Calu3 (cell line): ENCODE measurements around the gene CCT8L2. TPM values are rescaled to one million over a fixed set of nuclear protein-coding genes. Genes with fewer than 3 reads are reported as not detected.
"Not testable (repeated sequence)": the region's sequence is repeated elsewhere in the genome, so short reads cannot be mapped to it uniquely, and the experiment has no call there.

Source experiments
- BruUV-seq: library from RNA; stranded (reverse); fragments of 400-500 nt; replicated peaks from 2 replicates; lab custom pipeline; 2021; lab: Mats Ljungman, UMichigan
- CTCF ChIA-PET: fragments of 300-600 bp; sonication (Branson Sonifier 250); formaldehyde crosslinking; loops from one replicate; lab custom pipeline; 2022; ENCODE audit warnings: antibody characterized with exemption; lab: Charles Lee
- DNase-seq: peaks from one replicate; pipeline ENCODE4 v3.0.0; 2022
- H3K27ac Mint-ChIP-seq: one replicate; pipeline ENCODE4 v1.8.0; 2022; ENCODE audit warnings: mixed read lengths; ENCODE audit not compliant: unreplicated experiment
- H3K27me3 Mint-ChIP-seq: one replicate; pipeline ENCODE4 v1.8.0; 2022; ENCODE audit warnings: mixed read lengths; ENCODE audit not compliant: unreplicated experiment
- H3K36me3 Mint-ChIP-seq: one replicate; pipeline ENCODE4 v1.8.0; 2022; ENCODE audit warnings: mild to moderate bottlenecking, moderate library complexity, mixed read lengths; ENCODE audit not compliant: insufficient read depth, unreplicated experiment
- H3K4me1 Mint-ChIP-seq: one replicate; pipeline ENCODE4 v1.8.0; 2022; ENCODE audit warnings: mild to moderate bottlenecking, low read depth, mixed read lengths; ENCODE audit not compliant: unreplicated experiment
- H3K4me3 Mint-ChIP-seq: one replicate; pipeline ENCODE4 v1.8.0; 2022; ENCODE audit warnings: mild to moderate bottlenecking, low read depth, moderate library complexity, mixed read lengths; ENCODE audit not compliant: unreplicated experiment
- H3K9me3 Mint-ChIP-seq: one replicate; pipeline ENCODE4 v1.8.0; 2022; ENCODE audit warnings: low read depth, mixed read lengths; ENCODE audit not compliant: unreplicated experiment
- intact Hi-C: fragments of 100-400 bp; cut with micrococcal nuclease; formaldehyde crosslinking; loops from one replicate; pipeline ENCODE4 v1.10.0; 2022; ENCODE audit not compliant: unreplicated experiment
- total RNA-seq: library from RNA; stranded (reverse); gene quantifications from 2 replicates; pipeline ENCODE4 v1.2.3, GENCODE V29; 2022
- TF ChIP-seq, protein P1 (sequence below): fragments of 200-600 bp; IDR thresholded peaks from one replicate; pipeline ENCODE4 v1.8.0; 2022; ENCODE audit warnings: antibody characterized with exemption; ENCODE audit not compliant: unreplicated experiment

CCT8L2 gene
- total RNA-seq, 1 experiment from 2014 or later: not detected

DNA sequence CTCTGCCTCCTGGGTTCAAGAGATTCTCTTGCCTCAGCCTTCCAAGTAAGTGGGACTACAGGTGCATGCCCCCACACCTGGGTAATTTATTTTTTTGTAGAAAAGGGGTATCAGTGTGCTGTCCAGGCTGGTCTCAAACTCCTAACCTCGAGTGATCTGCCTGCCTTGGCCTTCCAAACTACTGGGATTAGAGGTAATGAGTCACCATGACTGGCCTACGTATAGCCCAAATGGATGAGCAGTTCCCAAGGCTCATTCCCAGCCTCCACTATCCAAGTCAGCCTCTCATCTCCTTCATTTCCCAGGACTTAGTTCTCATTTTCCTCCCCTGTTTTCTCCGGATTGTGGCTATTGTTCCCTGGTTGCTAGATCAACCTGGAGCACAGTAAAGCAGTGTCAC lies 5.6 kb downstream of the CCT8L2 start:
- BruUV-seq: no TSS peak
- DNase-seq: no peak
- H3K9me3 Mint-ChIP-seq: peaks cover 8% of the 10 kb centered on the region

DNA sequence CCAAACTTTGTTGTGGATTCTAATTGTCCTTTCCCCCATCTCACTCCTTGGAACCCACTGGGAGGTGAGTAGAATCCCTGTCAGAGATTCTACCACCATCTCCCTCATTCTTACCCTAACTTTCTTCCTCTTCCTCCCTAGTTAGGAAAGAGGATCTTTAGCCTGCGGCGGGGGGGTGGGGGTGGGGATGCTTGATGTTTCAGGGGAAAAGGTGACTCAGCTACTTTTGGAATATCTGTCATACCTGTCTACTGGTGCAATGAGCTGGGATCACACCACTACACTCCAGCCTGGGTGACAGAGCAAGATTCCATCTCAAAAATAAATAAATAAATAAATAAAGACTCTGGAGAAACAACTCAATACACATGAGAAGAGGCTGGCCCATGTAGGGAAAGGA lies 6.4 kb downstream of the CCT8L2 start:
- no peak overlapping the region for H3K27ac Mint-ChIP-seq
- intact Hi-C loops: no loop called here
- BruUV-seq: no TSS peak
- no peak for DNase-seq
- no peaks in the 10 kb centered on the region for H3K4me1 Mint-ChIP-seq
- H3K36me3 Mint-ChIP-seq: no peaks in the 10 kb centered on the region
- peaks cover 8% of the 10 kb centered on the region for H3K9me3 Mint-ChIP-seq
- TF ChIP-seq, protein P1, sequence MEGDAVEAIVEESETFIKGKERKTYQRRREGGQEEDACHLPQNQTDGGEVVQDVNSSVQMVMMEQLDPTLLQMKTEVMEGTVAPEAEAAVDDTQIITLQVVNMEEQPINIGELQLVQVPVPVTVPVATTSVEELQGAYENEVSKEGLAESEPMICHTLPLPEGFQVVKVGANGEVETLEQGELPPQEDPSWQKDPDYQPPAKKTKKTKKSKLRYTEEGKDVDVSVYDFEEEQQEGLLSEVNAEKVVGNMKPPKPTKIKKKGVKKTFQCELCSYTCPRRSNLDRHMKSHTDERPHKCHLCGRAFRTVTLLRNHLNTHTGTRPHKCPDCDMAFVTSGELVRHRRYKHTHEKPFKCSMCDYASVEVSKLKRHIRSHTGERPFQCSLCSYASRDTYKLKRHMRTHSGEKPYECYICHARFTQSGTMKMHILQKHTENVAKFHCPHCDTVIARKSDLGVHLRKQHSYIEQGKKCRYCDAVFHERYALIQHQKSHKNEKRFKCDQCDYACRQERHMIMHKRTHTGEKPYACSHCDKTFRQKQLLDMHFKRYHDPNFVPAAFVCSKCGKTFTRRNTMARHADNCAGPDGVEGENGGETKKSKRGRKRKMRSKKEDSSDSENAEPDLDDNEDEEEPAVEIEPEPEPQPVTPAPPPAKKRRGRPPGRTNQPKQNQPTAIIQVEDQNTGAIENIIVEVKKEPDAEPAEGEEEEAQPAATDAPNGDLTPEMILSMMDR: no peak
- CTCF ChIA-PET: no interaction called here
- H3K27me3 Mint-ChIP-seq: no peaks in the 10 kb centered on the region
- H3K4me3 Mint-ChIP-seq: no peak overlapping the region

More for the DNA sequence above, 5.6 kb downstream of the CCT8L2 start:
- no peaks in the 10 kb centered on the region for H3K4me1 Mint-ChIP-seq
- H3K36me3 Mint-ChIP-seq: no peaks in the 10 kb centered on the region
- no peak overlapping the region for H3K27ac Mint-ChIP-seq
- intact Hi-C loops: no loop called here
- no peak overlapping the region for H3K4me3 Mint-ChIP-seq
- TF ChIP-seq, protein P1: no peak
- CTCF ChIA-PET: no interaction called here
- no peaks in the 10 kb centered on the region for H3K27me3 Mint-ChIP-seq

DNA sequence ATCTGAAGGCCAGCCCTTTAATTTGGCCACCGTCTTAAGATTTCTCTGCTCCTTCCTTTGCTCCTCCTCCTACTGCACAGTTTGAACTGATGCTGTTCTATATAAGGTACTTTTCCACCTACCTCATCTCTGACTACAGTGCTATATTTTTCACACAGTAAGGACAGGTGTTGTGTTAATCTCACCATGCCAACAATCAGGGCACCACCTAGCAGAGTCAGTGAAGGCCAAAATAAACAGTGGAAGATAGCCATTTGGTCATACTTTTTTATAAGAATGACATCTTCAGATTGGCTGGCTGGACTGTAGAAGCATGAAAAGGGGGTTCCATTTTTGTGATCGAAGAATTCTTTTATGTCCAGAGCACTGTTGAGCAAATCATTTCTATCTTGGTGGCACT lies 11.7 kb downstream of the CCT8L2 start:
- not testable (repeated sequence) for H3K27ac Mint-ChIP-seq, H3K4me3 Mint-ChIP-seq

DNA sequence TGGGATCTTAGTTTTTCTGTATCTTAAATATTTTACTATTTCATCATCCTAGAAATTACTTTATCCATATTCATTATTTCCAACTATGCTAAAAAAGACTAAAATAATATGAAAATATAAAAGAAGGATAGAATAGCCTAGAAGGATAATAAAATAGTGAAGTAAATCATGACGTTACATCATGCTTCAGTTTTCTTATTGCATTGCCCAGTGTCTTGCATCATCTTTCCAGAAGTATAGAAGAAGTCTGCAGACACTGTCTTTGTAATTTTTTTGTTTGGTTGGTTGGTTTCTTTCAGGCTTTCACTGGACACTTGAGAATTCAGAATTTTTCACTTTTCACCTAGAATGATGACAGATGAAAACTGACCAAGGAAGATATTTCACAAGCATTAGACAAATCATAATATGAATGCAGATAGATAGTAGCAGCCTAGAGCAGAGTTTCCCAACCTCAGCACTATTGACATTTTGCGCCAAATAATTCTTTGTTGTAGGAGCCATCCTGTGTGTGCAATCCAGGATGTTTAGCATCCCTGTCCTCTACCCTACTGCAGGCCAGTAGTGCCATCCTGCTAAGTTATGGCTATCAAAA lies 23.3 kb downstream of the CCT8L2 start:
- H3K36me3 Mint-ChIP-seq, CTCF ChIA-PET, DNase-seq, H3K9me3 Mint-ChIP-seq, H3K4me3 Mint-ChIP-seq, H3K27ac Mint-ChIP-seq, BruUV-seq, H3K4me1 Mint-ChIP-seq, intact Hi-C loops, H3K27me3 Mint-ChIP-seq: not testable (repeated sequence)

More for the DNA sequence above, 11.7 kb downstream of the CCT8L2 start:
- H3K36me3 Mint-ChIP-seq, H3K9me3 Mint-ChIP-seq, BruUV-seq, DNase-seq, H3K27me3 Mint-ChIP-seq, H3K4me1 Mint-ChIP-seq, CTCF ChIA-PET, intact Hi-C loops: not testable (repeated sequence)

DNA sequence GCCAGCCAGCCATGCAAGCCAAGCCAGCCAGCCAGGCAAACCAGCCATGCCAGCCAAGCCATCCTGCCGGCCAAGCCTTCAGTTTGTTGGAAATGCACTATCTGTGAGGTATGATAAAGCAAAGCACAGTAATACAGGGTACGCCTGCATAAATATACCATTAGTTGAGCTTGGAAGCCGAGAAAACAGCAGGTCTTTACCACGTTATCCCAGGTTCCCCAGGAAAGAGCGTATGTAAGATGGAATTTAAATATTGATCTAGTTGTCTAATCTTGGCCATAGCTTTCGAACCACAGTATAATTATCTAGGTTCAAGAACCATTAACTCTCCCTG lies 24.2 kb downstream of the CCT8L2 start:
- CTCF ChIA-PET: no interaction called here
- Mint-ChIP-seq H3K4me3 (no peak overlapping the region), H3K4me1 (no peaks in the 10 kb centered on the region), H3K27ac (no peak overlapping the region), H3K9me3 (no peaks in the 10 kb centered on the region), H3K27me3 (no peaks in the 10 kb centered on the region), H3K36me3 (no peaks in the 10 kb centered on the region)
- intact Hi-C loops: no loop called here
- TF ChIP-seq, protein P1: no peak
- BruUV-seq: no TSS peak
- DNase-seq: no peak

DNA sequence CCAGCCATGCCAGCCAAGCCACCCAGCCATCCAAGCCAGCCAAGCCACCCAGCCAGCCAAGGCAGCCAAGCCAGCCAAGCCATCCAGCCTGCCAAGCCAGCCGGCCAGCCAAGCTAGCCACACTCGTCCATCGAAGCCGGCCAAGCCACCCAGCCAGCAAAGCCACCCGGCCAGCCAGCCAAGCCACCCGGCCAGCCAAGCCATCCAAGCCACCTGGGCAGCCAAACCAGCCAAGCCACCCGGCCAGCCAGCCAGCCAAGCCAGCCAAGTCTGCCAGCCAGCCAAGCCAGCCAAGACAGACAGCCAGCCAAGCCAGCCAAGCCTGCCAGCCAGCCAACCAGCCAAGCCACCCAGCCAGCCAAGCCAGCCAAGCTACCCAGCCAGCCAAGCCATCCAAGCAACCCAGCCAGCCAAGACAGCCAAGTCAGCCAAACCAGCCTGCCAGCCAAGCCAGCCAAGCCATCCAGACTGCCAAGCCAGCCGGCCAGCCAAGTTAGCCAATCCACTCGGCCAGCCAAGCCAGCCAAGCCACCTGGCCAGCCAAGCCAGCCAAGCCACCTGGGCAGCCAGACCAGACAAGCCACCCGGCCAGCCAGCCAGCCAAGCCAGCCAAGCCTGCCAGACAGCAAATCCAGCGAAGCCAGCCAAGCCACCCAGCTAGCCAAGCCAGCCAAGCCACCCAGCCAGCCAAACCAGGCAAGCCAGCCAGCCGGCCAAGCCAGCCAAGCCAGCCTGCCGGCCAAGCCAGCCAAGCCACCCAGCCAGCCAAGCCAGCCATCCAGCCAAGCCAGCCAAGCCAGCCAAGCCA lies 24.8 kb downstream of the CCT8L2 start:
- intact Hi-C loops, DNase-seq, H3K4me1 Mint-ChIP-seq, CTCF ChIA-PET, H3K27ac Mint-ChIP-seq, BruUV-seq, H3K9me3 Mint-ChIP-seq, H3K27me3 Mint-ChIP-seq, H3K4me3 Mint-ChIP-seq, H3K36me3 Mint-ChIP-seq: not testable (repeated sequence)

DNA sequence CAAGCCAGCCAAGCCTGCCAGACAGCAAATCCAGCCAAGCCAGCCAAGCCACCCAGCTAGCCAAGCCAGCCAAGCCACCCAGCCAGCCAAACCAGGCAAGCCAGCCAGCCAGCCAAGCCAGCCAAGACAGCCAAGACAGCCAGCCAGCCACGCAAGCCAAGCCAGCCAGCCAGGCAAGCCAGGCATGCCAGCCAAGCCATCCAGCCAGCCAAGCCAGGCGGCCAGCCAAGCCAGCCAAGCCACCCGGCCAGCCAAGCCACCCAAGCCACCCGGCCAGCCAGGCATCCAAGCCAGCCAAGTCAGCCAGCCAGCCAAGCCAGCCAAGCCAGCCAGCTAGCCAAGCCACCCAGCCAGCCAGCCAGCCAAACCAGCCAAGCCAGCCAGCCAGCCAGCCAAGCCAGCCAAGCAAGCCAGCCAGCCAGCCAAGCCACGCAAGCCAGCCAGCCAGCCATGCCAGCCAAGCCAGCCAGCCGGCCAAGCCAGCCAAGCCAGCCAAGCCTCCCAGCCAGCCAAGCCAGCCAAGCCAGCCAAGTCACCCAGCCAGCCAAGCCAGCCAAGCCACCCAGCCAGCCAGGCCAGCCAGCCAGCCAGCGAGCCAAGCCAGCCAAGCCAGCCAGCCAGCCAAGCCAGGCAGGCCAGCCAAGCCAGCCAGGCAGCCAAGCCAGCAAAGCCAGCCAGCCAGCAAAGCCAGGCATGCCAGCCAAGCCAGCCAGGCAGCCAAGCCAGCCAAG lies 26.0 kb downstream of the CCT8L2 start:
- intact Hi-C loops, H3K36me3 Mint-ChIP-seq, H3K27ac Mint-ChIP-seq, H3K27me3 Mint-ChIP-seq, BruUV-seq, DNase-seq, H3K4me1 Mint-ChIP-seq, H3K4me3 Mint-ChIP-seq, H3K9me3 Mint-ChIP-seq: not testable (repeated sequence)
- CTCF ChIA-PET: interaction anchor here (0.7 kb wide), 1 partner anchor 283 kb away, joined by 3 read pairs; no protein-coding TSS in a partner anchor
